ENCODE results near the gene CST6. TPM values are rescaled to one million over a fixed set of nuclear protein-coding genes. Genes with fewer than 3 reads are reported as not detected.
A peak's percentile ranks its signal among the peaks of the same experiment; 100 is the strongest.

The CST6 gene
- total and polyA plus RNA-seq, 2 of the 13 experiments (the other 11 are each of a cell fraction or from before 2014, with no cell fraction given): not detected

DNA sequence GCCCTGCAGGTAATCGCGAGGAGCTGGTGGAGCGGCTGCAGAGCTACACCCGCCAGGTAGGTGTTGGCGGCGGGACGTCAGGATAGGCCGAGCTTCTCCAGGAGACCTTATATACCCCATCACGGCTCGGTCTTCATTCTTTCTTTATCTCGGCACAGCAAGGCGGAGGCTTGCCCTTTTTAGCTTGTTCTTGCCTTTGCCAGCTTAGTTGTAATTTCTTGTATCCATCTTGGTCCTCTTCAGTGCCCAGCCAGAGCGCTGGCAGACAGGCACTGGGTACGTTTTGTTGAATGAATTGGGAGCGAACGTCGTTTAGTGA, 40.8 kb downstream of the CST6 start (continued):
- TF ChIP-seq, protein P1, sequence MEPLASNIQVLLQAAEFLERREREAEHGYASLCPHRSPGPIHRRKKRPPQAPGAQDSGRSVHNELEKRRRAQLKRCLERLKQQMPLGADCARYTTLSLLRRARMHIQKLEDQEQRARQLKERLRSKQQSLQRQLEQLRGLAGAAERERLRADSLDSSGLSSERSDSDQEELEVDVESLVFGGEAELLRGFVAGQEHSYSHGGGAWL (CRISPR knock-in tag; IDR thresholded peaks at IDR 0.05): no peak
- TF ChIP-seq ZNF672 (CRISPR knock-in tag; IDR thresholded peaks at IDR 0.05) (no peak), NCOA1 (CRISPR knock-in tag; IDR thresholded peaks at IDR 0.05) (0 out of 2 replicates have a peak, but pooled peaks have one; percentile 5), STAG1 (CRISPR knock-in tag; IDR thresholded peaks at IDR 0.05) (no peak), MAF1 (CRISPR knock-in tag; IDR thresholded peaks at IDR 0.05; ENCODE audit: borderline replicate concordance) (no peak), TEAD2 (CRISPR knock-in tag; IDR thresholded peaks at IDR 0.05) (no peak), ZIK1 (CRISPR knock-in tag; IDR thresholded peaks at IDR 0.05; ENCODE audit: borderline replicate concordance, low read depth) (no peak), RORA (CRISPR knock-in tag; IDR thresholded peaks at IDR 0.05) (no peak), ZNF605 (CRISPR knock-in tag; IDR thresholded peaks at IDR 0.05) (peak; percentile 76), RNF2 (conservative IDR thresholded peaks at IDR 0.05; ENCODE audit: low read depth) (0 out of 2 replicates have a peak, but pooled peaks have one; percentile 2), ZNF282 (IDR thresholded peaks at IDR 0.05; ENCODE audit: partially characterized antibody) (no peak)
- TF ChIP-seq, protein P2, sequence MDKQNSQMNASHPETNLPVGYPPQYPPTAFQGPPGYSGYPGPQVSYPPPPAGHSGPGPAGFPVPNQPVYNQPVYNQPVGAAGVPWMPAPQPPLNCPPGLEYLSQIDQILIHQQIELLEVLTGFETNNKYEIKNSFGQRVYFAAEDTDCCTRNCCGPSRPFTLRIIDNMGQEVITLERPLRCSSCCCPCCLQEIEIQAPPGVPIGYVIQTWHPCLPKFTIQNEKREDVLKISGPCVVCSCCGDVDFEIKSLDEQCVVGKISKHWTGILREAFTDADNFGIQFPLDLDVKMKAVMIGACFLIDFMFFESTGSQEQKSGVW (CRISPR knock-in tag; IDR thresholded peaks at IDR 0.05; ENCODE audit: borderline replicate concordance): no peak
- TF ChIP-seq, protein P3, sequence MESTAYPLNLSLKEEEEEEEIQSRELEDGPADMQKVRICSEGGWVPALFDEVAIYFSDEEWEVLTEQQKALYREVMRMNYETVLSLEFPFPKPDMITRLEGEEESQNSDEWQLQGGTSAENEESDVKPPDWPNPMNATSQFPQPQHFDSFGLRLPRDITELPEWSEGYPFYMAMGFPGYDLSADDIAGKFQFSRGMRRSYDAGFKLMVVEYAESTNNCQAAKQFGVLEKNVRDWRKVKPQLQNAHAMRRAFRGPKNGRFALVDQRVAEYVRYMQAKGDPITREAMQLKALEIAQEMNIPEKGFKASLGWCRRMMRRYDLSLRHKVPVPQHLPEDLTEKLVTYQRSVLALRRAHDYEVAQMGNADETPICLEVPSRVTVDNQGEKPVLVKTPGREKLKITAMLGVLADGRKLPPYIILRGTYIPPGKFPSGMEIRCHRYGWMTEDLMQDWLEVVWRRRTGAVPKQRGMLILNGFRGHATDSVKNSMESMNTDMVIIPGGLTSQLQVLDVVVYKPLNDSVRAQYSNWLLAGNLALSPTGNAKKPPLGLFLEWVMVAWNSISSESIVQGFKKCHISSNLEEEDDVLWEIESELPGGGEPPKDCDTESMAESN (CRISPR knock-in tag; conservative IDR thresholded peaks at IDR 0.05): no peak
- TF ChIP-seq, protein P4, sequence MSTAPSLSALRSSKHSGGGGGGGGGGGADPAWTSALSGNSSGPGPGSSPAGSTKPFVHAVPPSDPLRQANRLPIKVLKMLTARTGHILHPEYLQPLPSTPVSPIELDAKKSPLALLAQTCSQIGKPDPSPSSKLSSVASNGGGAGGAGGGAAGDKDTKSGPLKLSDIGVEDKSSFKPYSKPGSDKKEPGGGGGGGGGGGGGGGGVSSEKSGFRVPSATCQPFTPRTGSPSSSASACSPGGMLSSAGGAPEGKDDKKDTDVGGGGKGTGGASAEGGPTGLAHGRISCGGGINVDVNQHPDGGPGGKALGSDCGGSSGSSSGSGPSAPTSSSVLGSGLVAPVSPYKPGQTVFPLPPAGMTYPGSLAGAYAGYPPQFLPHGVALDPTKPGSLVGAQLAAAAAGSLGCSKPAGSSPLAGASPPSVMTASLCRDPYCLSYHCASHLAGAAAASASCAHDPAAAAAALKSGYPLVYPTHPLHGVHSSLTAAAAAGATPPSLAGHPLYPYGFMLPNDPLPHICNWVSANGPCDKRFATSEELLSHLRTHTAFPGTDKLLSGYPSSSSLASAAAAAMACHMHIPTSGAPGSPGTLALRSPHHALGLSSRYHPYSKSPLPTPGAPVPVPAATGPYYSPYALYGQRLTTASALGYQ (CRISPR knock-in tag; IDR thresholded peaks at IDR 0.05): 0 out of 2 replicates have a peak, but pooled peaks have one; percentile 3
- TF ChIP-seq, protein P5, sequence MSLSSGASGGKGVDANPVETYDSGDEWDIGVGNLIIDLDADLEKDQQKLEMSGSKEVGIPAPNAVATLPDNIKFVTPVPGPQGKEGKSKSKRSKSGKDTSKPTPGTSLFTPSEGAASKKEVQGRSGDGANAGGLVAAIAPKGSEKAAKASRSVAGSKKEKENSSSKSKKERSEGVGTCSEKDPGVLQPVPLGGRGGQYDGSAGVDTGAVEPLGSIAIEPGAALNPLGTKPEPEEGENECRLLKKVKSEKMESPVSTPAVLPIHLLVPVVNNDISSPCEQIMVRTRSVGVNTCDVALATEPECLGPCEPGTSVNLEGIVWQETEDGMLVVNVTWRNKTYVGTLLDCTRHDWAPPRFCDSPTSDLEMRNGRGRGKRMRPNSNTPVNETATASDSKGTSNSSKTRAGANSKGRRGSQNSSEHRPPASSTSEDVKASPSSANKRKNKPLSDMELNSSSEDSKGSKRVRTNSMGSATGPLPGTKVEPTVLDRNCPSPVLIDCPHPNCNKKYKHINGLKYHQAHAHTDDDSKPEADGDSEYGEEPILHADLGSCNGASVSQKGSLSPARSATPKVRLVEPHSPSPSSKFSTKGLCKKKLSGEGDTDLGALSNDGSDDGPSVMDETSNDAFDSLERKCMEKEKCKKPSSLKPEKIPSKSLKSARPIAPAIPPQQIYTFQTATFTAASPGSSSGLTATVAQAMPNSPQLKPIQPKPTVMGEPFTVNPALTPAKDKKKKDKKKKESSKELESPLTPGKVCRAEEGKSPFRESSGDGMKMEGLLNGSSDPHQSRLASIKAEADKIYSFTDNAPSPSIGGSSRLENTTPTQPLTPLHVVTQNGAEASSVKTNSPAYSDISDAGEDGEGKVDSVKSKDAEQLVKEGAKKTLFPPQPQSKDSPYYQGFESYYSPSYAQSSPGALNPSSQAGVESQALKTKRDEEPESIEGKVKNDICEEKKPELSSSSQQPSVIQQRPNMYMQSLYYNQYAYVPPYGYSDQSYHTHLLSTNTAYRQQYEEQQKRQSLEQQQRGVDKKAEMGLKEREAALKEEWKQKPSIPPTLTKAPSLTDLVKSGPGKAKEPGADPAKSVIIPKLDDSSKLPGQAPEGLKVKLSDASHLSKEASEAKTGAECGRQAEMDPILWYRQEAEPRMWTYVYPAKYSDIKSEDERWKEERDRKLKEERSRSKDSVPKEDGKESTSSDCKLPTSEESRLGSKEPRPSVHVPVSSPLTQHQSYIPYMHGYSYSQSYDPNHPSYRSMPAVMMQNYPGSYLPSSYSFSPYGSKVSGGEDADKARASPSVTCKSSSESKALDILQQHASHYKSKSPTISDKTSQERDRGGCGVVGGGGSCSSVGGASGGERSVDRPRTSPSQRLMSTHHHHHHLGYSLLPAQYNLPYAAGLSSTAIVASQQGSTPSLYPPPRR (CRISPR knock-in tag; IDR thresholded peaks at IDR 0.05; ENCODE audit: borderline replicate concordance): no peak
- TF ChIP-seq, protein P6, sequence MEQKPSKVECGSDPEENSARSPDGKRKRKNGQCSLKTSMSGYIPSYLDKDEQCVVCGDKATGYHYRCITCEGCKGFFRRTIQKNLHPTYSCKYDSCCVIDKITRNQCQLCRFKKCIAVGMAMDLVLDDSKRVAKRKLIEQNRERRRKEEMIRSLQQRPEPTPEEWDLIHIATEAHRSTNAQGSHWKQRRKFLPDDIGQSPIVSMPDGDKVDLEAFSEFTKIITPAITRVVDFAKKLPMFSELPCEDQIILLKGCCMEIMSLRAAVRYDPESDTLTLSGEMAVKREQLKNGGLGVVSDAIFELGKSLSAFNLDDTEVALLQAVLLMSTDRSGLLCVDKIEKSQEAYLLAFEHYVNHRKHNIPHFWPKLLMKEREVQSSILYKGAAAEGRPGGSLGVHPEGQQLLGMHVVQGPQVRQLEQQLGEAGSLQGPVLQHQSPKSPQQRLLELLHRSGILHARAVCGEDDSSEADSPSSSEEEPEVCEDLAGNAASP (CRISPR knock-in tag; IDR thresholded peaks at IDR 0.05; ENCODE audit: borderline replicate concordance): no peak
- TF ChIP-seq, protein P7, sequence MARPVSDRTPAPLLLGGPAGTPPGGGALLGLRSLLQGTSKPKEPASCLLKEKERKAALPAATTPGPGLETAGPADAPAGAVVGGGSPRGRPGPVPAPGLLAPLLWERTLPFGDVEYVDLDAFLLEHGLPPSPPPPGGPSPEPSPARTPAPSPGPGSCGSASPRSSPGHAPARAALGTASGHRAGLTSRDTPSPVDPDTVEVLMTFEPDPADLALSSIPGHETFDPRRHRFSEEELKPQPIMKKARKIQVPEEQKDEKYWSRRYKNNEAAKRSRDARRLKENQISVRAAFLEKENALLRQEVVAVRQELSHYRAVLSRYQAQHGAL (CRISPR knock-in tag; IDR thresholded peaks at IDR 0.05; ENCODE audit: not compliant biosample characterization): no peak

All from HepG2 (cell line).